ENCODE results near the gene RRP12. TPM values are rescaled to one million over a fixed set of nuclear protein-coding genes. Genes with fewer than 3 reads are reported as not detected.
"Not testable (repeated sequence)": the region's sequence is repeated elsewhere in the genome, so short reads cannot be mapped to it uniquely, and the experiment has no call there.

Gene RRP12
- total RNA-seq, 1 donor from 2014 or later: 23.7 TPM

DNA sequence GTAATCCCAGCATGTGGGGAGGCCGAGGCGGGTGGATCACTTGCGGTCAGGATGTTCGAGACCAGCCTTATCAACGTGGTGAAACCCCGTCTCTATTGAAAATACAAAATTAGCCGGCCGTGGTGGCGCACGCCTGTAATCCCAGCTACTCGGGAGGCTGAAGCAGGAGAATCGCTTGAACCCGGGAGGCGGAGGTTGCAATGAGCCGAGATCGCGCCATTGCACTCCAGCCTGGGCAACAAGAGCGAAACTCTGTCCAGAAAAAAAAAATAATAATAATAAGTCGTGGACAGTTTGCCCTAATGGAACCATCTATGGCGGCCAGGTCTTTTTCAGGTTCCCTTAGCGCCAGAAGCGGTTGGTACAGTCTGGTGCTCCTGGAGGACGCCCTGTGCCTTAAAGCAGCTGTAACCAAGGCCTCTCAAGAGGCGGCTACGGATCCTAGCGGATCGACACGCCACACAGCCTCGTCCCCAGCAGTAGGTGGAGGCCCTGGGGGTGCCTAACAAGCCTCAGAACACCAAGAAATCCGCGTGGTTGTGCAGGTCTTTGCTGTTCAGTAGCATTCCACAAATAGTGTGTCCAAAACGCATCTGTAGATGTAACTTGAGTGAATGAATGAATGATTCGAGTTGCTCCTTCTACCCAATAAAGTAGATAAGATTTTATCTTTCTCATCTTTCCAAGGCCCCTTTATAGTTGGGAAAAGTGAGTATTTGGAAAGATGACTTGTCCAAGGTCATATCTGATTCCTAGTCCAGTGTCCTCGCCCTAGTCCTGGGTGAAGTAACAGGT, 25.8 kb upstream of the RRP12 start:
- TF ChIP-seq, protein P1, sequence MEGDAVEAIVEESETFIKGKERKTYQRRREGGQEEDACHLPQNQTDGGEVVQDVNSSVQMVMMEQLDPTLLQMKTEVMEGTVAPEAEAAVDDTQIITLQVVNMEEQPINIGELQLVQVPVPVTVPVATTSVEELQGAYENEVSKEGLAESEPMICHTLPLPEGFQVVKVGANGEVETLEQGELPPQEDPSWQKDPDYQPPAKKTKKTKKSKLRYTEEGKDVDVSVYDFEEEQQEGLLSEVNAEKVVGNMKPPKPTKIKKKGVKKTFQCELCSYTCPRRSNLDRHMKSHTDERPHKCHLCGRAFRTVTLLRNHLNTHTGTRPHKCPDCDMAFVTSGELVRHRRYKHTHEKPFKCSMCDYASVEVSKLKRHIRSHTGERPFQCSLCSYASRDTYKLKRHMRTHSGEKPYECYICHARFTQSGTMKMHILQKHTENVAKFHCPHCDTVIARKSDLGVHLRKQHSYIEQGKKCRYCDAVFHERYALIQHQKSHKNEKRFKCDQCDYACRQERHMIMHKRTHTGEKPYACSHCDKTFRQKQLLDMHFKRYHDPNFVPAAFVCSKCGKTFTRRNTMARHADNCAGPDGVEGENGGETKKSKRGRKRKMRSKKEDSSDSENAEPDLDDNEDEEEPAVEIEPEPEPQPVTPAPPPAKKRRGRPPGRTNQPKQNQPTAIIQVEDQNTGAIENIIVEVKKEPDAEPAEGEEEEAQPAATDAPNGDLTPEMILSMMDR (IDR thresholded peaks at IDR 0.05): no peak
- Histone ChIP-seq H3K4me3 (peak overlapping the region; percentile 92), H3K27ac (peak overlapping the region; percentile 89), H3K27me3 (no peaks in the 10 kb centered on the region), H3K9me3 (no peaks in the 10 kb centered on the region), H3K4me1 (peaks cover 28% of the 10 kb centered on the region), H3K36me3 (peaks cover 21% of the 10 kb centered on the region)
- no peak for ATAC-seq
- intact Hi-C loops (cut with DNase I): loop anchor here (2.0 kb wide), 1 partner anchor 14 kb away; no protein-coding TSS in a partner anchor
- no peak for DNase-seq

DNA sequence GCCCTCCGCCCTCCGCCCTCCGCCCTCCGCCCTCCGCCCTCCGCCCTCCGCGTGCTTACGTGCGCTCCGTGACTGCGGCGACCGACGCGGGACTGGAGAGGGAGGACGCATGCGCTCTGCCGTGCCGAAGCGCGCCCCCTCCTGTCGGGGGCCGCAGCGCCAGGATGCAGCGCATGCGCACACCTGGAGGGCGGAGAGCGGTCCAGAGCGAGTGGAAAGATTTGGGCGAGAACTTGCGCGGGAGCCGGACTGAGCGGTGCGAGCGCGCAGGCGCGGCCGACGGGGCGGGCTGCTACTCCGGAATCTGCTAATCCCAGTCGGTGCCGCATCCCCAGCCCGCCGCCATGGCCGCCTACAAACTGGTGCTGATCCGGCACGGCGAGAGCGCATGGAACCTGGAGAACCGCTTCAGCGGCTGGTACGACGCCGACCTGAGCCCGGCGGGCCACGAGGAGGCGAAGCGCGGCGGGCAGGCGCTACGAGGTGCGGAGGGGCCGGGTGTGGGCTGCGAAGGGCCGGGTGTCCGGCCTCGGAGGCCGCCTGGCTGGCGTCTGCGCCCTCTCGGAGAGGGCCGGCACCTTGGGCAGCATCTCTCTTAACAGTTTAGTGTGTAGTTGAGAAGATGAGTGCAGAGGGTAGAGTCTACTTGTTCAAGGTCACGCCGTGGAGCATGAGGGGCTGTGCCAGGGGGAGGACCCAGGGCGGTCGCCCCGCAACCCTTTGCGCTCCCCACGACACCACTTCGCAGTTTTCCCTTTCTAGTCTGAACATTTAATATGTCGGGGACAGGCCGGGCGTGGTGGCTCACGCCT, 25.0 kb upstream of the RRP12 start, which contains the start of gene PGAM1:
PGAM1 (plus strand) TSS at position 228 of the 812 bp plus-strand sequence; CDS start at position 345, 117 bp downstream.
- TF ChIP-seq, protein P1 (IDR thresholded peaks at IDR 0.05): peak; percentile 49
- peak; percentile 95 for ATAC-seq
- Histone ChIP-seq H3K27ac (peak within 1 kb of the TSS; percentile 89), H3K9me3 (no peaks in the 10 kb centered on the region), H3K4me1 (peaks cover 28% of the 10 kb centered on the region), H3K4me3 (peak within 1 kb of the TSS; percentile 92), H3K36me3 (peaks cover 13% of the 10 kb centered on the region), H3K27me3 (no peaks in the 10 kb centered on the region)
- peak; percentile 98 for DNase-seq
- intact Hi-C loops (cut with DNase I): loop anchor here (2.0 kb wide), 1 partner anchor 15 kb away; no protein-coding TSS in a partner anchor

DNA sequence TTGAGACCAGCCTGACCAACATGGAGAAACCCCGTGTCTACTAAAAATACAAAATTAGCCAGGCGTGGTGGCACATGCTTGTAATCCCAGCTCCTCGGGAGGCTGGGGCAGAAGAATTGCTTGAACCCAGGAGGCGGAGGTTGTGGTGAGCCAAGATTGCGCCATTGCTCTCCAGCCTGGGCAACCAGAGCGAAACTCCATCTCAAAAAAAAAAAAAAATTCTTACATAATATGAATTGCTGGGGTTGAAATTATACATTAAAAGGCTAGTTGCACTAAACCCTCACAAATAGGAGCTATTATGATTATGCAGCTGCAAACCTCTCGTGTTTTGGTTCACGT, 22.6 kb upstream of the RRP12 start:
- DNase-seq: peak; percentile 76
- H3K27ac ChIP-seq; H3K4me3 ChIP-seq; ATAC-seq; H3K9me3 ChIP-seq; intact Hi-C loops (cut with DNase I); H3K27me3 ChIP-seq; H3K36me3 ChIP-seq: not testable (repeated sequence)
- peaks cover 27% of the 10 kb centered on the region for H3K4me1 ChIP-seq

DNA sequence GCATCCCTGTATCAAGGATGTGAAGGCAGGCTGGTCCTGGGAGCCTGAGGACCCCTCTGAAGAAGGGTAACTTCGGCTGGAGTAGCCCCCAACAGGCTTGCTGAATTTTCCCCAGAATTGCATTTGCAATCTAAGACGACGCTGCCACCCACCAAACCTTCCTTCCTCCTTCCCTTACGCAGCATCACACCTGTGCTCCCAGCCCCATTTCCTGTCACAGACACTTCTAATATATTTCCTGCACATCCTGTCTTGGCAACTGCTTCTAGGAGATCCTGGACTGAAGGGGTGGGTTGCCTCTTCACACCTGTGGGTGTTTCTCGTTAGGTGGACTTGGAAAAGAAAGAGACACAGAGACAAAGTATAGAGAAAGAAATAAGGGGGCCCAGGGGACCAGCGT, 15.4 kb upstream of the RRP12 start:
- H3K4me1 ChIP-seq: no peaks in the 10 kb centered on the region
- H3K36me3 ChIP-seq: no peaks in the 10 kb centered on the region
- intact Hi-C loops (cut with DNase I): no loop called here
- no peak for DNase-seq
- TF ChIP-seq, protein P1 (IDR thresholded peaks at IDR 0.05): no peak
- ATAC-seq: no peak
- no peaks in the 10 kb centered on the region for H3K27me3 ChIP-seq
- no peak overlapping the region for H3K4me3 ChIP-seq
- H3K27ac ChIP-seq: no peak overlapping the region
- no peaks in the 10 kb centered on the region for H3K9me3 ChIP-seq

DNA sequence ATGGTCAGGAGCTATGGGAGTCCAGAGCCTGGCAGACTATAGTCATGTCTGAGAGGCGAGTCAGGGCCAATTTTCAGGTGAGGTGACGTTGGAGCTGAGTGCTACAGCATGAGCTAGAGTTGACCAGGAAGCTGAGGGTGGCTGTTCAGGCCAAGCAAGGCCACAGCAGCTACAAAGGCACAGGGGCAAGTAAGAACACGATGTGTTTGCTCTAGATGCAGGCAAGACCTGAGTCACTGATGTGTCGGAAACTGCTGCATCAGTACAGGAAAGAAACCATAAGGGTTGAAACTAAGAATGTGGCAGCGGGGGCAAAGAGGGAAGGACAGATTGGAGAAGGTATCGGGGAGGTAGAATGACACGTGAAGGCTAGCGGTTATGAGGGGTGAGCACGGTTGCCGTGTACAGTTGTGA, 11.8 kb upstream of the RRP12 start:
- H3K36me3 ChIP-seq: no peaks in the 10 kb centered on the region
- no peaks in the 10 kb centered on the region for H3K27me3 ChIP-seq
- TF ChIP-seq, protein P1 (IDR thresholded peaks at IDR 0.05): no peak
- DNase-seq (no peak), ATAC-seq (no peak)
- no peak overlapping the region for H3K4me3 ChIP-seq
- no peaks in the 10 kb centered on the region for H3K9me3 ChIP-seq
- peaks cover 3% of the 10 kb centered on the region for H3K4me1 ChIP-seq
- no peak overlapping the region for H3K27ac ChIP-seq
- intact Hi-C loops (cut with DNase I): no loop called here

DNA sequence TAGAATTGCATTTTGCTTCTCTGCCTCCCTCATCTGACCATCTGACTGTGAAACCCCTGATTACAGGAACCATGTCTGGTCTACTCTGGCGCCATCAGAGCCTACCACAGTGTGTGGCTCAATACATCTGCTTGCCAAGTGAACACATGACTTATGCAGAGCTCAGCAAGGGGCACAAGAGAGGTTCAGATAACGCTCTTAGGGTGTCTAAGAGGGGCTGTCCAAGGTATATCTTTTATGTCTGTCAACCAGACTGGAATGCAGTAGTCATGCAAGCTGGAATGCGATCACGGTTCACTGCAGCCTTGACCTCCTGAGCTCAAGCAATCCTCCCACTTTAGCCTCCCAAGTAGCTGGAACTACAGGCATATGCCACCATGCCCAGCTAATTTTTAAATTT, 10.3 kb upstream of the RRP12 start:
- H3K4me3 ChIP-seq: no peak overlapping the region
- no peaks in the 10 kb centered on the region for H3K27me3 ChIP-seq
- DNase-seq (no peak), ATAC-seq (peak; percentile 36)
- peaks cover 10% of the 10 kb centered on the region for H3K4me1 ChIP-seq
- no peaks in the 10 kb centered on the region for H3K9me3 ChIP-seq
- no peak overlapping the region for H3K27ac ChIP-seq
- H3K36me3 ChIP-seq: no peaks in the 10 kb centered on the region
- intact Hi-C loops (cut with DNase I): no loop called here
- TF ChIP-seq, protein P1 (IDR thresholded peaks at IDR 0.05): no peak

Data from upper lobe of right lung (tissue), 1 donor.